Neural cell (in vitro differentiated cells): ENCODE measurements around the gene ASIC5. TPM values are rescaled to one million over a fixed set of nuclear protein-coding genes. Genes with fewer than 3 reads are reported as not detected.

Experiments
- H2AFZ ChIP-seq: fragments of 200-600, 300-800 bp; sonication (generic), shearing (Covaris generic); 2 replicates; pipeline ENCODE4 v1.6.0; 2014; ENCODE audit warnings: low read depth, mild to moderate bottlenecking, antibody characterized with exemption, low read length, moderate library complexity
- H3F3A ChIP-seq: fragments of 200-600 bp; shearing (Covaris generic); 2 replicates; pipeline ENCODE4 v1.6.1; 2016; ENCODE audit warnings: mild to moderate bottlenecking, moderate library complexity, mixed read lengths, antibody characterized with exemption, low read length; ENCODE audit not compliant: insufficient read depth, poor library complexity, severe bottlenecking
- H3K27ac ChIP-seq: fragments of 200-600, 300-800 bp; sonication (generic), shearing (Covaris generic); 2 replicates; pipeline ENCODE4 v1.5.1; 2014; ENCODE audit warnings: mild to moderate bottlenecking, low read length, moderate library complexity
- H3K27me3 ChIP-seq: fragments of 300-800, 200-600 bp; sonication (generic), shearing (Covaris generic); 2 replicates; pipeline ENCODE4 v1.6.0; 2014; ENCODE audit warnings: mild to moderate bottlenecking, low read depth, low read length, moderate library complexity; ENCODE audit not compliant: insufficient read depth
- H3K36me3 ChIP-seq: fragments of 300-800, 200-600 bp; sonication (generic), shearing (Covaris generic); 2 replicates; pipeline ENCODE4 v1.5.1; 2014; ENCODE audit warnings: mild to moderate bottlenecking, antibody characterized with exemption, low read length, moderate library complexity; ENCODE audit not compliant: insufficient read depth
- H3K4me2 ChIP-seq: fragments of 300-800, 200-600 bp; sonication (generic), shearing (Covaris generic); 2 replicates; pipeline ENCODE4 v1.6.0; 2014; ENCODE audit warnings: mild to moderate bottlenecking, low read length
- H3K4me3 ChIP-seq: fragments of 300-800, 200-600 bp; sonication (generic), shearing (Covaris generic); 2 replicates; pipeline ENCODE4 v1.5.1; 2014; ENCODE audit warnings: mild to moderate bottlenecking, low read length, moderate library complexity
- H3K79me2 ChIP-seq: fragments of 200-600 bp; shearing (Covaris generic); replicated peaks from 2 replicates; pipeline ENCODE4 v1.6.0; 2014; ENCODE audit warnings: mild to moderate bottlenecking, low read length, moderate library complexity; ENCODE audit not compliant: insufficient read depth
- H3K9ac ChIP-seq: fragments of 300-800, 200-600 bp; sonication (generic), shearing (Covaris generic); 2 replicates; pipeline ENCODE4 v1.6.1; 2016; ENCODE audit warnings: mild to moderate bottlenecking, low read length, mixed read lengths
- H3K9me2 ChIP-seq: fragments of 200-600 bp; shearing (Covaris generic); 2 replicates; pipeline ENCODE4 v1.6.1; 2016; ENCODE audit warnings: mild to moderate bottlenecking, low read length, mixed read lengths; ENCODE audit not compliant: insufficient read depth
- H3K9me3 ChIP-seq: fragments of 200-600, 300-800 bp; sonication (generic), shearing (Covaris generic); 2 replicates; pipeline ENCODE4 v1.6.1; 2016; ENCODE audit warnings: mild to moderate bottlenecking, mixed run types, low read length, moderate library complexity, mixed read lengths
- H4K20me1 ChIP-seq: fragments of 200-600 bp; shearing (Covaris generic); 2 replicates; pipeline ENCODE4 v1.6.1; 2016; ENCODE audit warnings: mild to moderate bottlenecking, mixed run types; ENCODE audit not compliant: insufficient read depth
- CTCF ChIP-seq: fragments of 450-650 bp; IDR thresholded peaks from 2 replicates; pipeline ENCODE4 v1.5.1; 2014; ENCODE audit warnings: antibody characterized with exemption, mild to moderate bottlenecking, moderate library complexity; ENCODE audit not compliant: poor library complexity, severe bottlenecking
- EP300 ChIP-seq: fragments of 450-650 bp; conservative IDR thresholded peaks from 2 replicates; pipeline ENCODE4 v1.6.1; 2014; ENCODE audit warnings: antibody characterized with exemption, mild to moderate bottlenecking, moderate library complexity; ENCODE audit not compliant: poor library complexity, severe bottlenecking
- EZH2 ChIP-seq: fragments of 200-600, 300-800 bp; shearing (Covaris generic), sonication (generic); IDR thresholded peaks from 2 replicates; pipeline ENCODE4 v1.6.1; 2014; ENCODE audit warnings: antibody characterized with exemption, low read length, borderline replicate concordance, mild to moderate bottlenecking; ENCODE audit not compliant: insufficient read depth, poor library complexity, severe bottlenecking
- MXI1 ChIP-seq: fragments of 450-650 bp; conservative IDR thresholded peaks from 2 replicates; pipeline ENCODE4 v1.6.1; 2014; ENCODE audit warnings: antibody characterized with exemption, mild to moderate bottlenecking; ENCODE audit not compliant: poor library complexity, severe bottlenecking
- POLR2AphosphoS5 ChIP-seq: IDR thresholded peaks from 2 replicates; pipeline ENCODE4 v1.6.1; 2012
- RAD21 ChIP-seq: fragments of 450-650 bp; conservative IDR thresholded peaks from 2 replicates; pipeline ENCODE4 v1.6.1; 2014; ENCODE audit warnings: antibody characterized with exemption, mild to moderate bottlenecking, moderate library complexity
- REST ChIP-seq: IDR thresholded peaks from 2 replicates; pipeline ENCODE4 v1.6.1; 2012; ENCODE audit warnings: borderline replicate concordance
- SMC3 ChIP-seq: fragments of 450-650 bp; conservative IDR thresholded peaks from 2 replicates; pipeline ENCODE4 v1.6.1; 2014; ENCODE audit warnings: antibody characterized with exemption, mild to moderate bottlenecking, moderate library complexity; ENCODE audit not compliant: poor library complexity
- TAF1 ChIP-seq: IDR thresholded peaks from 2 replicates; pipeline ENCODE4 v1.6.1; 2012; ENCODE audit warnings: low read depth
- polyA plus RNA-seq: library from polyadenylated mRNA; depleted of rRNA; stranded (reverse); fragments of >200 nt; gene quantifications from 2 replicates; pipeline ENCODE4 v1.2.3, GENCODE V29; 2014

Gene ASIC5
- polyA plus RNA-seq, 1 donor from 2014 or later = not detected

GRCh38 chr4:155855897-155856296 lies 10.2 kb downstream of the ASIC5 start:
- Histone ChIP-seq H3K27me3 (no peaks in the 10 kb centered on the region), H3K79me2 (no peaks in the 10 kb centered on the region), H3K27ac (no peak overlapping the region), H3F3A (no peaks in the 10 kb centered on the region), H4K20me1 (no peaks in the 10 kb centered on the region), H2AFZ (no peak overlapping the region), H3K9me2 (no peaks in the 10 kb centered on the region), H3K9me3 (no peaks in the 10 kb centered on the region), H3K9ac (no peak overlapping the region), H3K4me3 (no peak overlapping the region), H3K4me2 (no peak overlapping the region), H3K36me3 (no peaks in the 10 kb centered on the region)
- TF ChIP-seq MXI1 = no peak
- no peak for TF ChIP-seq CTCF
- no peak for TF ChIP-seq POLR2AphosphoS5
- TF ChIP-seq EP300 = no peak
- TF ChIP-seq EZH2 = no peak
- no peak for TF ChIP-seq RAD21
- no peak for TF ChIP-seq REST

GRCh38 chr4:155854582-155855226 lies 11.4 kb downstream of the ASIC5 start:
- Histone ChIP-seq H3K27me3 (no peaks in the 10 kb centered on the region), H3K79me2 (no peaks in the 10 kb centered on the region), H3K9me3 (no peaks in the 10 kb centered on the region), H3K36me3 (no peaks in the 10 kb centered on the region), H4K20me1 (no peaks in the 10 kb centered on the region), H3F3A (no peaks in the 10 kb centered on the region), H3K4me3 (no peak overlapping the region), H2AFZ (no peak overlapping the region), H3K9me2 (no peaks in the 10 kb centered on the region), H3K27ac (no peak overlapping the region), H3K4me2 (no peak overlapping the region), H3K9ac (no peak overlapping the region)
- no peak for TF ChIP-seq MXI1
- no peak for TF ChIP-seq POLR2AphosphoS5
- no peak for TF ChIP-seq EZH2
- no peak for TF ChIP-seq SMC3
- TF ChIP-seq RAD21 = no peak
- no peak for TF ChIP-seq CTCF
- no peak for TF ChIP-seq EP300
- no peak for TF ChIP-seq TAF1
